ENCODE measurements around the gene SGIP1.
"Not testable (repeated sequence)": the region's sequence is repeated elsewhere in the genome, so short reads cannot be mapped to it uniquely, and the experiment has no call there.

SGIP1 gene

GRCh38 chr1:66770240-66770639, 236.3 kb downstream of the SGIP1 start:
- no peak for DNase-seq (ENCODE audit: low spot score)

GRCh38 chr1:66770694-66771093, 236.7 kb downstream of the SGIP1 start:
- no peak for DNase-seq (ENCODE audit: low spot score)

GRCh38 chr1:66773227-66773626, 239.3 kb downstream of the SGIP1 start:
- DNase-seq (ENCODE audit: low spot score) = no peak

- DNase-seq (ENCODE audit: low spot score) = no peak
These were observed 240.5 kb downstream of the SGIP1 start for GRCh38 chr1:66774438-66774837.

- DNase-seq (ENCODE audit: low spot score) = no peak
These were observed 241.7 kb downstream of the SGIP1 start for GRCh38 chr1:66775646-66776045.

GRCh38 chr1:66777831-66778230, 243.9 kb downstream of the SGIP1 start:
- no peak for DNase-seq (ENCODE audit: low spot score)

GRCh38 chr1:66778266-66778665, 244.3 kb downstream of the SGIP1 start:
- no peak for DNase-seq (ENCODE audit: low spot score)

- no peak for DNase-seq (ENCODE audit: low spot score)
These were observed 245.0 kb downstream of the SGIP1 start for GRCh38 chr1:66778969-66779368.

GRCh38 chr1:66779475-66780078, 245.6 kb downstream of the SGIP1 start:
- no peak for DNase-seq (ENCODE audit: low spot score)

- DNase-seq (ENCODE audit: low spot score) = not testable (repeated sequence)
These were observed 251.8 kb downstream of the SGIP1 start for GRCh38 chr1:66785800-66786199.

- no peak for DNase-seq (ENCODE audit: low spot score)
These were observed 253.7 kb downstream of the SGIP1 start for GRCh38 chr1:66787641-66788040.

- DNase-seq (ENCODE audit: low spot score) = no peak
These were observed 254.4 kb downstream of the SGIP1 start for GRCh38 chr1:66788231-66788939.

- no peak for DNase-seq (ENCODE audit: low spot score)
These were observed 258.0 kb downstream of the SGIP1 start for GRCh38 chr1:66791621-66792610.

GRCh38 chr1:66795839-66796238, 261.9 kb downstream of the SGIP1 start:
- DNase-seq (ENCODE audit: low spot score) = not testable (repeated sequence)

Data from pons (tissue), 1 donor.